NT2/D1 (cell line): ENCODE measurements around the gene FGF11.

Experiments
- SUZ12 ChIP-seq: IDR thresholded peaks from 2 replicates; pipeline ENCODE4 v1.6.1; 2011; ENCODE audit not compliant: insufficient read length, insufficient read depth; ENCODE audit errors: extremely low read depth
- YY1 ChIP-seq: IDR thresholded peaks from 2 replicates; pipeline ENCODE4 v1.6.1; 2011; ENCODE audit not compliant: insufficient read length, insufficient read depth

DNA sequence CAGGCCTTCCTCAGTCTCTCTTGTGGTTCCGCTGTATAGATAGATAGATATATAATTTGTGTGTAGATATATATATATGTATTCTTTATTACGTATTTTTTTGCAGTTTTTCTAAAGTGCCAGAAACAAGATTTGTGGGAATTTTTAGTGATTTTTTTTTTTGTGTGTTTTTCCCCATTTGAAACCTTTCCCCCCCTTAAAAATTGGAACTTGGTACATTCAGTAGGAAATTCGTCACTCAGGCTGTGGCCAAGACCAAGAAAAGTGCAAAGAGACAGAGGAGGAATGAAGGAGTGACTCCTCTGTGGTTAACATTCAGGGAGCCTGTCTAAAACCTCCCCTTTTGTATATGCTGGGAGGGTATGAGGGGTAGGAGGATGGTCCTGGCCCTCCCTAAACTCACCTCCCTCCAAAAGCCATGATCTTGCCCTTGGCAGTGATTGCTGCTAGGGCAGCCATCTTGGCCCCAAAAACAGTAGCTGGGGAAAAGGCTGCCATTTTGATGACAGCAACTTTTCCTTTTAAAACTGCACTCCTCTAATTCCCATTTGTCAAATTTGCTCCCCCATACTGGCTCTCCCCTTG is 20.7 kb downstream of the FGF11 start:
- TF ChIP-seq SUZ12, result no peak
- TF ChIP-seq YY1, result no peak
